ENCODE data around the gene PFN3.
"Not testable (repeated sequence)": the region's sequence is repeated elsewhere in the genome, so short reads cannot be mapped to it uniquely, and the experiment has no call there.

The PFN3 gene

GRCh38 chr5:177425196-177425800 lies 24.8 kb upstream of the PFN3 start:
- in situ Hi-C loops (cut with MboI; ENCODE audit: low sequenced_read_pairs), result no loop called here
- H3K4me3 ChIP-seq, result peak overlapping the region; percentile 52
- no peaks in the 10 kb centered on the region for H3K9me3 ChIP-seq
- H3K4me1 ChIP-seq, result peaks cover 8% of the 10 kb centered on the region
- no peaks in the 10 kb centered on the region for H3K27me3 ChIP-seq (ENCODE audit: low read depth)
- no peaks in the 10 kb centered on the region; the same call in none of the 2 replicates for H3K36me3 ChIP-seq (replicated peaks)
- DNase-seq (ENCODE audit: low spot score in 2 of 2), result no peak

- no peaks in the 10 kb centered on the region for H3K27me3 ChIP-seq (ENCODE audit: low read depth)
- H3K4me1 ChIP-seq, result peaks cover 7% of the 10 kb centered on the region
- no peaks in the 10 kb centered on the region for H3K9me3 ChIP-seq
- no peak overlapping the region for H3K4me3 ChIP-seq
- in situ Hi-C loops (cut with MboI; ENCODE audit: low sequenced_read_pairs), result no loop called here
- no peak for DNase-seq (ENCODE audit: low spot score in 2 of 2)
- H3K36me3 ChIP-seq (replicated peaks), result no peaks in the 10 kb centered on the region; the same call in none of the 2 replicates
These were observed 23.2 kb upstream of the PFN3 start for GRCh38 chr5:177423671-177424070.

- in situ Hi-C loops (cut with MboI; ENCODE audit: low sequenced_read_pairs), result no loop called here
- Histone ChIP-seq H3K36me3 (replicated peaks) (no peaks in the 10 kb centered on the region), H3K4me1 (peaks cover 4% of the 10 kb centered on the region), H3K4me3 (no peak overlapping the region), H3K9me3 (no peaks in the 10 kb centered on the region), H3K27me3 (ENCODE audit: low read depth) (no peaks in the 10 kb centered on the region)
- DNase-seq (ENCODE audit: low spot score in 2 of 2), result no peak
These were observed 20.8 kb upstream of the PFN3 start for GRCh38 chr5:177421062-177421798.

GRCh38 chr5:177420472-177420871 lies 20.0 kb upstream of the PFN3 start:
- DNase-seq (ENCODE audit: low spot score in 2 of 2); H3K27me3 ChIP-seq (ENCODE audit: low read depth); H3K36me3 ChIP-seq (replicated peaks); H3K9me3 ChIP-seq; in situ Hi-C loops (cut with MboI; ENCODE audit: low sequenced_read_pairs); H3K4me3 ChIP-seq; H3K4me1 ChIP-seq: not testable (repeated sequence)

GRCh38 chr5:177419046-177419445 lies 18.6 kb upstream of the PFN3 start:
- in situ Hi-C loops (cut with MboI; ENCODE audit: low sequenced_read_pairs), result no loop called here

GRCh38 chr5:177417081-177417480 lies 16.6 kb upstream of the PFN3 start:
- in situ Hi-C loops (cut with MboI; ENCODE audit: low sequenced_read_pairs); H3K36me3 ChIP-seq (replicated peaks); H3K4me1 ChIP-seq; H3K27me3 ChIP-seq (ENCODE audit: low read depth); DNase-seq (ENCODE audit: low spot score in 2 of 2); H3K4me3 ChIP-seq; H3K9me3 ChIP-seq: not testable (repeated sequence)

More at GRCh38 chr5:177419046-177419445, 18.6 kb upstream of the PFN3 start:
- no peak overlapping the region for H3K4me3 ChIP-seq
- no peaks in the 10 kb centered on the region for H3K9me3 ChIP-seq
- DNase-seq (ENCODE audit: low spot score in 2 of 2), result no peak
- no peaks in the 10 kb centered on the region for H3K27me3 ChIP-seq (ENCODE audit: low read depth)
- H3K4me1 ChIP-seq, result no peaks in the 10 kb centered on the region
- H3K36me3 ChIP-seq (replicated peaks), result no peaks in the 10 kb centered on the region

GRCh38 chr5:177414481-177414880 lies 14.0 kb upstream of the PFN3 start:
- DNase-seq (ENCODE audit: low spot score in 2 of 2), result no peak
- Histone ChIP-seq H3K27me3 (ENCODE audit: low read depth) (no peaks in the 10 kb centered on the region), H3K4me1 (no peaks in the 10 kb centered on the region)

GRCh38 chr5:177412603-177413233 lies 12.3 kb upstream of the PFN3 start:
- Histone ChIP-seq H3K9me3 (no peaks in the 10 kb centered on the region), H3K36me3 (replicated peaks) (no peaks in the 10 kb centered on the region), H3K4me1 (no peaks in the 10 kb centered on the region), H3K4me3 (no peak overlapping the region), H3K27me3 (ENCODE audit: low read depth) (no peaks in the 10 kb centered on the region)
- no peak for DNase-seq (ENCODE audit: low spot score in 2 of 2)
- in situ Hi-C loops (cut with MboI; ENCODE audit: low sequenced_read_pairs), result no loop called here

More at GRCh38 chr5:177414481-177414880, 14.0 kb upstream of the PFN3 start:
- no peaks in the 10 kb centered on the region for H3K36me3 ChIP-seq (replicated peaks)
- H3K9me3 ChIP-seq, result no peaks in the 10 kb centered on the region
- no peak overlapping the region for H3K4me3 ChIP-seq
- in situ Hi-C loops (cut with MboI; ENCODE audit: low sequenced_read_pairs), result no loop called here

GRCh38 chr5:177410575-177410974 lies 10.1 kb upstream of the PFN3 start:
- H3K9me3 ChIP-seq, result no peaks in the 10 kb centered on the region
- H3K4me3 ChIP-seq, result no peak overlapping the region
- H3K27me3 ChIP-seq (ENCODE audit: low read depth), result no peaks in the 10 kb centered on the region
- H3K36me3 ChIP-seq (replicated peaks), result no peaks in the 10 kb centered on the region
- DNase-seq (ENCODE audit: low spot score in 2 of 2), result no peak
- no peaks in the 10 kb centered on the region for H3K4me1 ChIP-seq
- in situ Hi-C loops (cut with MboI; ENCODE audit: low sequenced_read_pairs), result no loop called here

GRCh38 chr5:177409043-177409801 lies 8.8 kb upstream of the PFN3 start, which contains the start of gene F12:
F12 (minus strand) TSS chr5:177409564; CDS start chr5:177409527, 37 bp downstream.
- in situ Hi-C loops (cut with MboI; ENCODE audit: low sequenced_read_pairs), result no loop called here
- Histone ChIP-seq H3K27me3 (ENCODE audit: low read depth) (no peaks in the 10 kb centered on the region), H3K4me3 (no peak within 1 kb of the TSS), H3K9me3 (no peaks in the 10 kb centered on the region), H3K4me1 (peaks cover 4% of the 10 kb centered on the region), H3K36me3 (replicated peaks) (no peaks in the 10 kb centered on the region)
- DNase-seq (ENCODE audit: low spot score in 2 of 2), result no peak

- Histone ChIP-seq H3K27me3 (ENCODE audit: low read depth) (no peaks in the 10 kb centered on the region), H3K4me1 (peaks cover 10% of the 10 kb centered on the region), H3K4me3 (no peak overlapping the region), H3K9me3 (no peaks in the 10 kb centered on the region), H3K36me3 (replicated peaks) (no peaks in the 10 kb centered on the region)
- DNase-seq (ENCODE audit: low spot score in 2 of 2), result no peak
- in situ Hi-C loops (cut with MboI; ENCODE audit: low sequenced_read_pairs), result no loop called here
These were observed 5.3 kb upstream of the PFN3 start for GRCh38 chr5:177405805-177406204.

- DNase-seq (ENCODE audit: low spot score in 2 of 2), result no peak
- in situ Hi-C loops (cut with MboI; ENCODE audit: low sequenced_read_pairs), result no loop called here
- Histone ChIP-seq H3K36me3 (replicated peaks) (no peaks in the 10 kb centered on the region), H3K4me1 (peaks cover 10% of the 10 kb centered on the region), H3K9me3 (no peaks in the 10 kb centered on the region), H3K27me3 (ENCODE audit: low read depth) (no peaks in the 10 kb centered on the region), H3K4me3 (no peak overlapping the region)
These were observed 4.9 kb upstream of the PFN3 start for GRCh38 chr5:177405312-177405711.

- H3K4me1 ChIP-seq, result peaks cover 10% of the 10 kb centered on the region
- H3K4me3 ChIP-seq, result peak overlapping the region; percentile 53
- no peaks in the 10 kb centered on the region for H3K9me3 ChIP-seq
- in situ Hi-C loops (cut with MboI; ENCODE audit: low sequenced_read_pairs), result no loop called here
- no peaks in the 10 kb centered on the region for H3K36me3 ChIP-seq (replicated peaks)
- DNase-seq (ENCODE audit: low spot score in 2 of 2), result no peak
- H3K27me3 ChIP-seq (ENCODE audit: low read depth), result no peaks in the 10 kb centered on the region
These were observed 4.2 kb upstream of the PFN3 start for GRCh38 chr5:177404641-177405179.
